HPDE6-E6E7 (cell line): ENCODE measurements around the gene TMEM271.
A peak's percentile ranks its signal among the peaks of the same experiment; 100 is the strongest.
"Not testable (repeated sequence)": the region's sequence is repeated elsewhere in the genome, so short reads cannot be mapped to it uniquely, and the experiment has no call there.

Experiments
- DNase-seq: peaks from one replicate; pipeline ENCODE4 v3.0.0; 2011; ENCODE audit warnings: missing footprints; ENCODE audit errors: extremely low spot score

TMEM271 gene

DNA sequence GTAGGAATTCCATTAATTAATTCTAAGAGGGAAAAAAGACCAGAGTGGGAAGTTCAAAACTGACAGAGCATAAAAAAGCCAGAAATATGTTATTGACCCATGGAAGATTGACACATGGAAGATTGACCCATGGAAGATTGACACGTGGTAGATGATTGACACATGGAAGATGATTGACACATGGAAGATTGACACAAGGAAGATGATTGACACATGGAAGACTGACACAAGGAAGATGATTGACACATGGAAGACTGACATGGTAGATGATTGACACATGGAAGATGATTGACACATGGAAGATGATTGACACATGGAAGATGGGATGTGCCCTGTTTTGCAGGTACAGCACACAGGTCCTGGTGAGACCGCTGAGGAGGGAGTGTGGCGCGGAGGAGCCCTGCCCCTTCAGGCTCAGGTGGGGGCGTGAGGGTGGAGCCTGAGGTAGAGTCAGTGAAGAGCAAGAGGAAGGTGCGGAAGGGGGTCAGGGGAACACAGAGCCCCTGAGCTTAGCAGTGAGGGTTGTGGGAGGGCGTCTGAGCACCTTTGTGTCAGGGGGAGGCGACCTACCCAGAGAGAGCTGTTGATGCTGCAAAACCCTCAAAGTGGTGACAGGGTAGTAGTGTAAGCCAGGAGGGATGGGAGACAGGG lies 33.4 kb upstream of the TMEM271 start:
- no peak for DNase-seq

GRCh38 chr4:608236-608635 lies 32.1 kb upstream of the TMEM271 start:
- no peak for DNase-seq

DNA sequence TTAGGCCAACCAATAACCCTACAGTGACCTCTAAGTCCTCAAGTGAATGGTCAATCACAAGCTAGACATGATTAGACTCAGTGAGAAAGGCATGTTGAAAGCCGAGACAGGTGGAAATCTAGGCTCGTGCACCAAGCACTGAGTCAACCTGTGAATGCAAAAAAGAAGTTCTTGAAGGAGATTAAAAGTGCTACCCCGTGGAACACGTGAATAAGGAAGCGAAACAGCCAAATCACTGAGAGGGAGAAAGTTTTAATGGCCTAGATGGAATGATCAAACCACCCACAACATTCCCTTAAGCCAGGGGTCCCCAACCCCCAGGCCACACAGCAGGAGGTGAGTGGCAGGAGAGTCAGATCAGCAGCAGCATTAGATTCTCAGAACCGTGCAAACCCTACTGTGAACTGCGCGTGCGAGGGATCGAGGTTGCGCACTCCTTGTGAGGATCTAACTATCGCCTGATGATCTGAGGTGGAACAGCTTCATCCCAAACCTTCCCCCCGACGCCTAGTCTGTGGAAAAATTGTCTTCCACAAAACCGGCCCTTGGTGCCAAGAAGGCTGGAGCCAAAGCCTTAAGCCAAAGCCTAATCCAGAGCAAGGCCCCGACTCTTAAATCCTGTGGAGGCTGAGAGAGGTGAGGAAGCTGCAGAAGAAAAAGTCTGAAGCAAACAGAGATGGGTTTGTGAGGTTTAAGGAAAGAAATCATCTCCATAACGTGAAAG lies 29.8 kb upstream of the TMEM271 start:
- DNase-seq, result no peak

DNA sequence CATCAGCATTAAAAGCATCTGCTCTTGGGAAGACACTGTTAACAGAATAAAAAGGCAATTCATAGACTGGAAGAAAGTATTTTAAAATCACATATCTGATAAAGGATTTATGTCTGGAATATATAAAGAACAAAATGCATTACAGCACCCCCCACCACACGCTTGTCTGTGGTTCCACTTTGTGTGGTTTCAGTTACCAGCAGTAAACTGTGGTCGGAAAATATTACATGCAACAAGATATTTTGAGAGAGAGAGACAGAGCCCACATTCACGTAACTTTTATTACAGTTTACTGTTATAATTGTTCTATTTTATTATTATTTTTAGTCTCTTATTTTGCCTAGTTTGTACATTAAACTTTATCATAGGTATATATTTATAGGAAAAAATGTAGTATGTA lies 28.0 kb upstream of the TMEM271 start:
- DNase-seq, result no peak

DNA sequence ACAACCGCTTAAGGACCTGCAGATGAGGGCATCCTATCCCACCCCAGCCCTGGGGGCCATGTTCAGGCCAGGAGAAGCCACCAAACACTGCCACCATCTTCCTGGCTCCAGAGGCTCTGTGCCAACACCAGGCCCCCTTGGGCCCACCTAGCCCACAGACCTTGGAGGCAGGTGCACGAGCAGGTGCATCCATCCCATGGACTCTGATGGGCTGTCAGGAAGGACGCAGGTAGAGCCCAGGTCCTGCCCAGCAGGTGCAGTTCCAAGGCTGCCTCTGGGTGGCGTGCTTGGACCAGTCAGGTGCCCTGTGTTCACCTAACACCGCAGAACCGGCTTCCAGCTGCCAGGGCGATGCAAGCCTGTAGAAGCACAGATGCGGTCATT lies 26.5 kb upstream of the TMEM271 start:
- peak; percentile 81 for DNase-seq

GRCh38 chr4:601612-602558 lies 25.8 kb upstream of the TMEM271 start:
- DNase-seq, result no peak

- DNase-seq, result no peak
Observed at GRCh38 chr4:600850-601515, 24.9 kb upstream of the TMEM271 start.

GRCh38 chr4:600166-600565 lies 24.1 kb upstream of the TMEM271 start:
- no peak for DNase-seq

GRCh38 chr4:598925-599324 lies 22.8 kb upstream of the TMEM271 start:
- no peak for DNase-seq

GRCh38 chr4:592825-593520 lies 16.9 kb upstream of the TMEM271 start:
- no peak for DNase-seq

GRCh38 chr4:592178-592577 lies 16.1 kb upstream of the TMEM271 start:
- not testable (repeated sequence) for DNase-seq

DNA sequence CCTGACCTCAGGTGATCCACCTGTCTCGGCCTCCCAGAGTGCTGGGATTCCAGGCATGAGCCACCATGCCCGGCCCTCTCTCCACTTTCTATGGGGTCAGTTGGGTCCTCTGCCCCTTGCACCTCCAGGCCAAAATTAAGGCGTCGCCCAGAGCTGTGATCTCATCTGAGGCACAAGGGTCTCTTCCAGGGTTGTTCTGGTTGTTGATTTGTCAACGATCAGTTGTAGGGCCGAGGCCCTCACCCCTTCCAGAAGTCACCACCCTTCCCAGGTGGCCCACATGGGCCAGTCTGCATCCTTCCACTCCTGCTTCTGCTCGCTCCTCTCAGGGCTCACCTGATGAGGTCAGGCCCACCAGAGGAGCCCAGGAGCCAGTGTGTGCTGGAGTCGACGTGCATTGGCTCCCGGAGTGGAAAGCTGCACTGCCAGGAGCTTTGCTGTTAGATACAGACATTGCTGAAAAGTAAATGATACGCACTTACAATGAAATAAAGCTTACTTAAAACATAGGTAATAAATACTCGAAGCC lies 14.3 kb upstream of the TMEM271 start:
- DNase-seq, result no peak

DNA sequence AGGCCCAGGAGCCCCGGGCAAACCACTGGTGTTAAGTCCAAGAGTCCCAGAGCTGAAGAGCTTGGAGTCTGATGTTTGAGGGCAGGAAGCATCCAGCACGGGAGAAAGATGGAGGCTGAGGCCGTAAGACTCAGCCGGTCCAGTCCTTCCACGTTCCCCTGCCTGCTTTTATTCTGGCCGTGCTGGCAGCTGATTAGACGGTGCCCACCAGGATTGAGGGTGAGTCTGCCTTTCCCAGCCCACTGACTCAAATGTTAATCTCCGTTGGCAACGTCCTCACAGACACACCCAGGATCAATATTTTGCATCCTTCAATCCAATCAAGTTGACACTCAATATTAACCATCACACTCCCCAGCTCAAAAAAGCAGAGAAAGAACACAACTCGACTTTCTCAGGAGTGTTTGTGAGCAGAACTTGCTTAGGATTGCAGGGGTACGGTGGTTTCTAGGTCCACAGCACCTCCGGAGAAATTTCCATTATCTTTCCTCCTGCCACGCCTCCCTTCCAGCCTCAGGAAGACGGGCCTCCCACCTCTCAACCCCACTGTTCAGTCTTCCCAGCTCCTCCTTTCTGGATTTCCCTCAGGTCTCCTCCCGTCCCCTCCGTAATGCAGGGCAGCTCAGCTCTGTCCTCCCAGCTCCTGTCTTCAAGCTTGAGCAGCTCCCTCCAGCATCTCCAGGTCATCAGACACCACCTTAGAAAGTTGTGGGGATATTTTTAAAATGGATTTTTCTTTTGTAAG lies 13.3 kb upstream of the TMEM271 start:
- no peak for DNase-seq

DNA sequence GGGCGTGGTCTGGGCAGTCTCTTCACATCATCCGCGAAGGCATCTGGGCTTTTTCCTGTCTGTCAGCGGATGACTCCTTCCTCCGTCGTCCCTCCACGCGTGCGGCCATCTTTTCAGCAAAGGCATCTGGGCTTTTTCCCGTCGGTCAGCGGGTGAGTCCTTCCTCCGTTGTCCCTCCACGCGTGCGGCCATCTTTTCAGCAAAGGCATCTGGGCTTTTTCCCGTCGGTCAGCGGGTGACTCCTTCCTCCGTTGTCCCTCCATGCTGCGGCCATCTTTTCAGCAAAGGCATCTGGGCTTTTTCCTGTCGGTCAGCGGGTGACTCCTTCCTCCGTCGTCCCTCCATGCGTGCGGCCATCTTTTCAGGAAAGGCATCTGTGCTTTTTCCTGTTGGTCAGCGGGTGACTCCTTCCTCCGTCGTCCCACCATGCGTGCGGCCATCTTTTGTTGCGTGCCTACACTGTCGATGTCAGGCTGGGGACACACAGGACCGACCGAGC lies 12.3 kb upstream of the TMEM271 start:
- DNase-seq, result no peak

DNA sequence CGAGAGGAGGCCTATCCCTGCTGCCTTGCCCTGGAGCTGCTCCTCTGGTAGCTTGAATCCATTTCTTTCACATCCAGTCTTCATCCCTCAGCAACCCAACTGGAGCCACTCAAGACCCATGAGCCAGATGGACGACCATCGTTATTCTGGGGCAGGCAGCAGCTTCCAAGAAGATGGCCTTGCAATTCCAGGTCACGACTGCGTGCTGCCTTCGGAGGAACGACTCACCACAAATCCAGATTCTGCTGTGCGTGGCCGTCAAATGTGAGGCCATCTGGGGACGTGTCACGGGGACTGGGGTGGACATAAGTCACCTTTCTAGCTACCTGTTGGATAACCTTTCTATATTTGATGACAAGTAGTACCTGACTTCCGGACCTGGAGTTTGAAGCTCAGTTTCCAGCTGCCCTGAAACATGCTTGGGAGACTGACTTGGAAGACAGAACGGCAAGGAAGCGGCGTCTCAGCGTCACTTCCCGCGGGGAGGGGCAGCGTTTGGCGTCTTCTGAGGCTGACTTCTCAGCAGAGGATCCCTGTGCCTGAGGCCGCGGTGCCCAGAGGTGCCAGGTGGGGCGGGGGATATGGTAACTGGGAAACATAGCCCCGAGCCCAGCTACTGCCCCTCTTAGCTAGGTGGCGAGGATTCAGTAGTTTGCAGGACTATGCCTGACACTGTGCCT lies 11.7 kb upstream of the TMEM271 start:
- no peak for DNase-seq

GRCh38 chr4:583820-584219 lies 7.7 kb upstream of the TMEM271 start:
- no peak for DNase-seq

GRCh38 chr4:581753-582361 lies 5.8 kb upstream of the TMEM271 start:
- DNase-seq, result no peak

- no peak for DNase-seq
Observed at GRCh38 chr4:581181-581580, 5.1 kb upstream of the TMEM271 start.

- DNase-seq, result no peak
Observed at GRCh38 chr4:579543-580175, 3.6 kb upstream of the TMEM271 start.
